Measurements from ENCODE around the gene ADGRG6. TPM values are rescaled to one million over a fixed set of nuclear protein-coding genes. Genes with fewer than 3 reads are reported as not detected.

ADGRG6 gene
- total and polyA plus RNA-seq, 2 experiments from 2014 or later: 0.38 to 1.5 TPM

- Histone ChIP-seq H3K4me2 (ENCODE audit: unreplicated experiment) (no peak overlapping the region), H3K36me3 (ENCODE audit: low read depth) (no peaks in the 10 kb centered on the region), H3K9ac (no peak overlapping the region), H3K9me2 (ENCODE audit: insufficient read depth) (no peaks in the 10 kb centered on the region), H2AFZ (no peak overlapping the region), H3K4me3 (no peak overlapping the region), H3K4me1 (ENCODE audit: insufficient read depth) (no peaks in the 10 kb centered on the region), H3K27ac (no peak overlapping the region), H3K79me2 (ENCODE audit: insufficient read depth) (no peaks in the 10 kb centered on the region), H3F3A (ENCODE audit: insufficient read depth) (no peaks in the 10 kb centered on the region), H3K27me3 (replicated peaks; ENCODE audit: insufficient read depth) (no peaks in the 10 kb centered on the region), H4K20me1 (ENCODE audit: insufficient read depth) (no peaks in the 10 kb centered on the region), H3K9me3 (ENCODE audit: low read depth) (no peaks in the 10 kb centered on the region)
- TF ChIP-seq EZH2phosphoT487 (IDR thresholded peaks at IDR 0.05; ENCODE audit: insufficient read depth, low read depth) (no peak), EZH2 (IDR thresholded peaks at IDR 0.05; ENCODE audit: insufficient read depth, poor library complexity, severe bottlenecking) (no peak)
- in situ Hi-C loops (cut with MboI): no loop called here
- DNase-seq: no peak
- 74 to 78% methylated on average over 3 of the region's 3 CpGs for WGBS, 2 experiments (ENCODE audit: low coverage in 1 of 2, low lambda C conversion rate in 2 of 2, missing lambda C conversion rate in 2 of 2)
These were observed 10.3 kb upstream of the ADGRG6 start for GRCh38 chr6:142291512-142291911.

GRCh38 chr6:142292166-142292924, 9.5 kb upstream of the ADGRG6 start:
- Histone ChIP-seq H2AFZ (no peak overlapping the region), H3K79me2 (ENCODE audit: insufficient read depth) (no peaks in the 10 kb centered on the region), H3K36me3 (ENCODE audit: low read depth) (no peaks in the 10 kb centered on the region), H3K4me3 (no peak overlapping the region), H3K9me3 (ENCODE audit: low read depth) (no peaks in the 10 kb centered on the region), H3K9ac (no peak overlapping the region), H3F3A (ENCODE audit: insufficient read depth) (peaks cover 5% of the 10 kb centered on the region), H3K9me2 (ENCODE audit: insufficient read depth) (peaks cover 5% of the 10 kb centered on the region; the same call in 1 of the 2 replicates), H3K4me2 (ENCODE audit: unreplicated experiment) (no peak overlapping the region), H4K20me1 (ENCODE audit: insufficient read depth) (no peaks in the 10 kb centered on the region), H3K27me3 (replicated peaks; ENCODE audit: insufficient read depth) (no peaks in the 10 kb centered on the region), H3K27ac (no peak overlapping the region), H3K4me1 (ENCODE audit: insufficient read depth) (peaks cover 4% of the 10 kb centered on the region; the same call in 1 of the 2 replicates)
- WGBS, 2 experiments (ENCODE audit: low coverage in 1 of 2, low lambda C conversion rate in 2 of 2, missing lambda C conversion rate in 2 of 2): 80 to 87% methylated on average over 6 of the region's 6 CpGs
- no peak for TF ChIP-seq EZH2 (IDR thresholded peaks at IDR 0.05; ENCODE audit: insufficient read depth, poor library complexity, severe bottlenecking)
- no peak for TF ChIP-seq EZH2phosphoT487 (IDR thresholded peaks at IDR 0.05; ENCODE audit: insufficient read depth, low read depth)
- in situ Hi-C loops (cut with MboI): no loop called here
- DNase-seq: no peak

- in situ Hi-C loops (cut with MboI): no loop called here
- H3K4me2 ChIP-seq (ENCODE audit: unreplicated experiment): no peak overlapping the region
- H3K27me3 ChIP-seq (replicated peaks; ENCODE audit: insufficient read depth): no peaks in the 10 kb centered on the region
- H3F3A ChIP-seq (ENCODE audit: insufficient read depth): peaks cover 11% of the 10 kb centered on the region
- no peaks in the 10 kb centered on the region for H3K79me2 ChIP-seq (ENCODE audit: insufficient read depth)
- WGBS, 2 experiments (ENCODE audit: low coverage in 1 of 2, low lambda C conversion rate in 2 of 2, missing lambda C conversion rate in 2 of 2): 79 to 87% methylated on average over 2 of the region's 2 CpGs
- no peak for TF ChIP-seq EZH2phosphoT487 (IDR thresholded peaks at IDR 0.05; ENCODE audit: insufficient read depth, low read depth)
- TF ChIP-seq EZH2 (IDR thresholded peaks at IDR 0.05; ENCODE audit: insufficient read depth, poor library complexity, severe bottlenecking): no peak
- no peaks in the 10 kb centered on the region for H3K36me3 ChIP-seq (ENCODE audit: low read depth)
- no peak overlapping the region for H3K27ac ChIP-seq
- no peaks in the 10 kb centered on the region for H4K20me1 ChIP-seq (ENCODE audit: insufficient read depth)
- H3K9ac ChIP-seq: no peak overlapping the region
- no peaks in the 10 kb centered on the region for H3K9me3 ChIP-seq (ENCODE audit: low read depth)
- H3K4me3 ChIP-seq: no peak overlapping the region
- H3K4me1 ChIP-seq (ENCODE audit: insufficient read depth): peaks cover 10% of the 10 kb centered on the region
- peaks cover 5% of the 10 kb centered on the region; the same call in 1 of the 2 replicates for H3K9me2 ChIP-seq (ENCODE audit: insufficient read depth)
- H2AFZ ChIP-seq: no peak overlapping the region
- no peak for DNase-seq
These were observed 8.7 kb upstream of the ADGRG6 start for GRCh38 chr6:142293121-142293520.

GRCh38 chr6:142294679-142295078, 7.1 kb upstream of the ADGRG6 start:
- 92 to 100% methylated on average over 1 of the region's 1 CpG for WGBS, 2 experiments (ENCODE audit: low coverage in 1 of 2, low lambda C conversion rate in 2 of 2, missing lambda C conversion rate in 2 of 2)
- Histone ChIP-seq H3K4me1 (ENCODE audit: insufficient read depth) (peaks cover 18% of the 10 kb centered on the region), H3K27me3 (replicated peaks; ENCODE audit: insufficient read depth) (no peaks in the 10 kb centered on the region), H3K36me3 (ENCODE audit: low read depth) (no peaks in the 10 kb centered on the region), H3K9me2 (ENCODE audit: insufficient read depth) (peaks cover 5% of the 10 kb centered on the region; the same call in 1 of the 2 replicates), H3K4me3 (no peak overlapping the region), H3K4me2 (ENCODE audit: unreplicated experiment) (no peak overlapping the region), H2AFZ (no peak overlapping the region), H3K27ac (no peak overlapping the region), H3K79me2 (ENCODE audit: insufficient read depth) (no peaks in the 10 kb centered on the region), H3K9me3 (ENCODE audit: low read depth) (no peaks in the 10 kb centered on the region), H3F3A (ENCODE audit: insufficient read depth) (peaks cover 23% of the 10 kb centered on the region), H3K9ac (no peak overlapping the region), H4K20me1 (ENCODE audit: insufficient read depth) (no peaks in the 10 kb centered on the region)
- TF ChIP-seq EZH2 (IDR thresholded peaks at IDR 0.05; ENCODE audit: insufficient read depth, poor library complexity, severe bottlenecking): no peak
- TF ChIP-seq EZH2phosphoT487 (IDR thresholded peaks at IDR 0.05; ENCODE audit: insufficient read depth, low read depth): no peak
- in situ Hi-C loops (cut with MboI): no loop called here
- no peak for DNase-seq
